Cardiac fibroblast (primary cell): ENCODE data around the gene ROPN1B.

Experiments
- DNase-seq, 2 donors: peaks; one replicate each; pipeline versions ENCODE4 v3.0.0 to v3.0.0-alpha.2; 2010; ENCODE audit warnings: low read depth in 2 of 2
- H3K4me3 ChIP-seq, 2 donors: replicated peaks in 1 of 2; 1 replicate in 1 of 2; 2 replicates in 1 of 2; pipeline ENCODE4 v1.5.1; 2011; ENCODE audit warnings: low read depth in 2 of 2, low read length in 2 of 2, mild to moderate bottlenecking in 2 of 2, moderate library complexity in 1 of 2
- TF ChIP-seq, protein P1 (sequence below): IDR thresholded peaks from one replicate; pipeline ENCODE4 v1.5.1; 2011; ENCODE audit warnings: low read depth, mild to moderate bottlenecking, low read length, inconsistent platforms

Gene ROPN1B

GRCh38 chr3:126025862-126026261 is 56.9 kb downstream of the ROPN1B start:
- no peak overlapping the region for H3K4me3 ChIP-seq
- TF ChIP-seq, protein P1, sequence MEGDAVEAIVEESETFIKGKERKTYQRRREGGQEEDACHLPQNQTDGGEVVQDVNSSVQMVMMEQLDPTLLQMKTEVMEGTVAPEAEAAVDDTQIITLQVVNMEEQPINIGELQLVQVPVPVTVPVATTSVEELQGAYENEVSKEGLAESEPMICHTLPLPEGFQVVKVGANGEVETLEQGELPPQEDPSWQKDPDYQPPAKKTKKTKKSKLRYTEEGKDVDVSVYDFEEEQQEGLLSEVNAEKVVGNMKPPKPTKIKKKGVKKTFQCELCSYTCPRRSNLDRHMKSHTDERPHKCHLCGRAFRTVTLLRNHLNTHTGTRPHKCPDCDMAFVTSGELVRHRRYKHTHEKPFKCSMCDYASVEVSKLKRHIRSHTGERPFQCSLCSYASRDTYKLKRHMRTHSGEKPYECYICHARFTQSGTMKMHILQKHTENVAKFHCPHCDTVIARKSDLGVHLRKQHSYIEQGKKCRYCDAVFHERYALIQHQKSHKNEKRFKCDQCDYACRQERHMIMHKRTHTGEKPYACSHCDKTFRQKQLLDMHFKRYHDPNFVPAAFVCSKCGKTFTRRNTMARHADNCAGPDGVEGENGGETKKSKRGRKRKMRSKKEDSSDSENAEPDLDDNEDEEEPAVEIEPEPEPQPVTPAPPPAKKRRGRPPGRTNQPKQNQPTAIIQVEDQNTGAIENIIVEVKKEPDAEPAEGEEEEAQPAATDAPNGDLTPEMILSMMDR, result no peak
- no peak for DNase-seq

GRCh38 chr3:126026277-126026751 is 57.3 kb downstream of the ROPN1B start:
- TF ChIP-seq, protein P1, result no peak
- DNase-seq, result no peak
- no peak overlapping the region for H3K4me3 ChIP-seq

- no peak overlapping the region for H3K4me3 ChIP-seq
- no peak for DNase-seq
- TF ChIP-seq, protein P1, result no peak
Measured at GRCh38 chr3:126026761-126027160, 57.8 kb downstream of the ROPN1B start.

GRCh38 chr3:126028096-126028495 is 59.1 kb downstream of the ROPN1B start:
- no peak overlapping the region for H3K4me3 ChIP-seq
- TF ChIP-seq, protein P1, result no peak
- DNase-seq, result no peak

DNA sequence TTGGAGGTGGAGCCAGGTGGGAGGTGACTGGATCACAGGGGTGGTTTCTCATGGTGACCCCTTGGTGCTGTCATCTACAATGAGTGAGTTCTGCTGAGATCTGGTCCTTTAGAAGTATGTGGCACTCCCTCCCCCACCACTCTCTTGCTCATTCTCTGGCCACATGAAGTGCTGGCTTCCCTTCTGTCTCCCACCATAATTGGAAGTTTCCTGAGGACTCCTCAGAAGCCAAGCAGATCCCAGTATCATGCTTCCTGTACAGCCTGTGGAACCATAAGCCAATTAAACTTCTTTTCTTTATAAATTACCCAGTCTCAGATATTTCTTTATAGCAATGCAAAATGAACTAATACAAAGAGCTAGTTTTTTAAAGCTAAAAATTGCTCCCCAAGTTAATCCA is 60.3 kb downstream of the ROPN1B start:
- DNase-seq, result no peak
- no peak overlapping the region for H3K4me3 ChIP-seq
- TF ChIP-seq, protein P1, result no peak

DNA sequence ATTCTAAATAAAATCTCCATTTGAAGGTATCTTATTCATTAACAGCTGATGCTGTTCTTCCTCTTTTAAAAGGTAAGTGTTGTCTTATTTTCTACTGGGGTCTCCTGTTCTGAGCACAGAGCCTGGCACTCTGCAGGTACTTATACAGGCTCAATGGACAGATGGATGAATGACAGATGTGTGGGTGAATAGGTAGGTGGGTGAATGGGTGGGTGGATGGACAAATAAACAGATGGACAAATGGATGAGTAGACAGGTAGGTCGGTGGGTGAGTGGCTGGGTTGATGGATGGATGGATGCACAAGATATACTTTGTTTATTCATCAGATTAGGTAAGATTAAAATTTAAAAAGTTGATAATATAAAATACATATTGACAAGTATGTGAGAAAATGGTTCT is 61.5 kb downstream of the ROPN1B start:
- TF ChIP-seq, protein P1, result no peak
- DNase-seq, result no peak
- no peak overlapping the region for H3K4me3 ChIP-seq

- H3K4me3 ChIP-seq, result no peak overlapping the region
- TF ChIP-seq, protein P1, result no peak
- no peak for DNase-seq
Measured at GRCh38 chr3:126031981-126032471, 63.0 kb downstream of the ROPN1B start.
